HG02678 (cell line): ENCODE data around the gene ATG2A.
"Not testable (repeated sequence)": the region's sequence is repeated elsewhere in the genome, so short reads cannot be mapped to it uniquely, and the experiment has no call there.

ENCODE experiments used
- ATAC-seq: cut with Tn5 transposase; IDR thresholded peaks from one replicate; pipeline ENCODE4 v1.9.1; 2021; ENCODE audit warnings: mild to moderate bottlenecking, moderate library complexity; ENCODE audit not compliant: unreplicated experiment

The ATG2A gene

GRCh38 chr11:64857485-64857884, 59.5 kb downstream of the ATG2A start:
- no peak for ATAC-seq

GRCh38 chr11:64856382-64857227, 60.4 kb downstream of the ATG2A start:
- no peak for ATAC-seq

GRCh38 chr11:64855596-64856304, 61.3 kb downstream of the ATG2A start:
- ATAC-seq = no peak

- no peak for ATAC-seq
These were observed 62.2 kb downstream of the ATG2A start for GRCh38 chr11:64854534-64855502.

- no peak for ATAC-seq
These were observed 62.9 kb downstream of the ATG2A start for GRCh38 chr11:64854157-64854533.

GRCh38 chr11:64853709-64854108, 63.3 kb downstream of the ATG2A start:
- ATAC-seq = no peak

- no peak for ATAC-seq
These were observed 64.1 kb downstream of the ATG2A start for GRCh38 chr11:64852804-64853509.

GRCh38 chr11:64851831-64852351, 65.1 kb downstream of the ATG2A start:
- ATAC-seq = no peak

- peak; percentile 74 for ATAC-seq
These were observed 65.9 kb downstream of the ATG2A start for GRCh38 chr11:64850979-64851567.

GRCh38 chr11:64849598-64850356, 67.2 kb downstream of the ATG2A start:
- ATAC-seq = no peak

GRCh38 chr11:64848826-64849597, 68.0 kb downstream of the ATG2A start:
- no peak for ATAC-seq

GRCh38 chr11:64848214-64848825, 68.7 kb downstream of the ATG2A start:
- ATAC-seq = no peak

- peak; percentile 34 for ATAC-seq
These were observed 69.9 kb downstream of the ATG2A start for GRCh38 chr11:64846998-64847666.

GRCh38 chr11:64845776-64846129, 71.3 kb downstream of the ATG2A start:
- ATAC-seq = not testable (repeated sequence)

- no peak for ATAC-seq
These were observed 71.8 kb downstream of the ATG2A start for GRCh38 chr11:64845129-64845775.
